Uterus (tissue), 2 donors: Measurements from ENCODE around the gene PRKN.

Experiments
- CTCF ChIP-seq, 4 experiments: fragments of 200-600 bp in 2 of 4; fragments of 450-650 bp in 2 of 4; sonication (generic) in 2 of 4; IDR thresholded peaks; one replicate each; pipeline ENCODE4 v1.5.1; 2016 to 2019; ENCODE audit warnings: antibody characterized with exemption in 4 of 4, mild to moderate bottlenecking in 2 of 4, moderate library complexity in 1 of 4
- POLR2A ChIP-seq, 2 donors: fragments of 450-650 bp; IDR thresholded peaks; one replicate each; pipeline ENCODE4 v1.6.1; 2016; ENCODE audit warnings: antibody characterized with exemption in 2 of 2, mild to moderate bottlenecking in 1 of 2, moderate library complexity in 1 of 2

GRCh38 chr6:161422710-161423680, 1304.6 kb downstream of the PRKN start:
- TF ChIP-seq POLR2A (IDR thresholded peaks at IDR 0.05) (no peak), CTCF (IDR thresholded peaks at IDR 0.05) (no peak)
